HL-60/S4 treated with phorbol 12-myristate 13-acetate at 8.2 ng/mL for 4 days and 3 days (cell line): ENCODE measurements around the gene TDRKH.

Experiments
- in situ Hi-C: fragments of 300-500 bp; cut with MboI; formaldehyde crosslinking; loops from 2 replicates; pipeline ENCODE4 v1.15.0; 2022; ENCODE audit warnings: low sequenced_read_pairs

The TDRKH gene

GRCh38 chr1:151790071-151790939, at the start of gene TDRKH:
Gene TDRKH (minus strand): TSS chr1:151790500. CDS start chr1:151783022, 7,478 bp downstream.
- in situ Hi-C loops, result no loop called here

GRCh38 chr1:151839457-151840403, 49.4 kb upstream of the TDRKH start, which contains the start of gene C2CD4D:
Gene C2CD4D (minus strand): TSS chr1:151839820. CDS start chr1:151838989, 831 bp downstream.
- in situ Hi-C loops, result loop anchor here (25.0 kb wide), 1 partner anchor 302 kb away; the partner anchor contains the start of gene TUFT1

DNA sequence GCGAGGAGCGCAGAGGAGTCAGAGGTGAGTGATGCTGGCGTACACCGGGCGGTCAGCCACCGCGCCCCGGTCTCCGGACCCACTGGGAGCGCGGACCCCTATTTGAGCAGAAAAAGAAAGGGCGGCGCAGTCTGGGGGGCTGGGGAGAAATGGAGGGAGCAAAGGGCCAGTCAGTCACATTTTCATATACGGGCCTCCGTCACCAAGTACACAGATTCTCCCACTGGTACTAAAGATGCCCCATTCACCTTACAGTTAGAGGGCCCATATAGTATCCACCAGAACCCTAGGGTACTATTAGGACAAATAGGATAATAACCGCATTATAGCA, 48.7 kb upstream of the TDRKH start:
- in situ Hi-C loops, result loop anchor here (25.0 kb wide), 1 partner anchor 302 kb away; the partner anchor contains the start of gene TUFT1

DNA sequence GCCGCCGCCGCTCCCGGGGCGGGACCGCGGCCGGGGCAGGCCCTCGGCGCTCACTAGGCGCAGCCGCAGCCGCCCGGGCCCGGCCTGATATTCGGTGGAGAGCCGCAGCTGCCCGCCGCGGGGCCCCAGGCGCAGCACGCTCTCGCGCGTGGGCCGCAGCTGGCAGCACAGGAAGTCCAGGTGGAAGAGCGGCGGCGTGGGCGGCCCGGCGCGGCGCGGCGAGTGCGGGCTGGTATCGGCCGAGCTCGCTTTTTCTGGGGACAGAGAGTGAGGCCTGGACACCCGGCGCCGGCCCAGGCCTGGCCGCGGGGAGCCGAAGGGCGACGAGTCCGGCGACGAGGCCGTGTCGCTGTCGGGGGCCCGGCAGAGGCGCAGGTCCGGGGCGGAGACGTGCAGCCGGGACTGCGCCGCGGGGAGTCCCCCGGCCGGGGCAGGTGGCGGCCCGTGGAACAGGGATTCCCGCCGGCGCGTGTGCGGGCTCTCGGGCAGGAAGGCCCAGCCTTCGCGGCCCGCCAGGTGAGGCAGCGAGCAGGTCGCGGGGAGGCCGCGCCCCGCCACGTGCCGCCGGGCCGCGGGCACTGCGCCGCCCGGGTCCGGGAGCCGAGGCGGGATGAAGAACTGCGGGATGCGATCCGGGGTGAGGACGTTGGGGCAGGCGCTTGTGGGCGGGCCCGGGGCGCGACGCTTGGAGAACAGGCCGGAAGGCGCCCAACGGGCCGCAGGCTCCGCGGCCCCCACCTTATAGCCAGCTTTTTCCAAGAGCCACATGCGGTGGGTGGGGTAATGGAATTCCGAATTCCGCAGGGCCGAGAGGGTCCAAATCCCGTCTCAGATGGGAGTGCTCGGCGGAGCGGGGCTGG, 48.2 kb upstream of the TDRKH start:
- in situ Hi-C loops, result loop anchor here (25.0 kb wide), 1 partner anchor 301 kb away; the partner anchor contains the start of gene TUFT1

- in situ Hi-C loops, result loop anchor here (25.0 kb wide), 1 partner anchor 301 kb away; the partner anchor contains the start of gene TUFT1
Measured at GRCh38 chr1:151837884-151838221, 47.6 kb upstream of the TDRKH start.

DNA sequence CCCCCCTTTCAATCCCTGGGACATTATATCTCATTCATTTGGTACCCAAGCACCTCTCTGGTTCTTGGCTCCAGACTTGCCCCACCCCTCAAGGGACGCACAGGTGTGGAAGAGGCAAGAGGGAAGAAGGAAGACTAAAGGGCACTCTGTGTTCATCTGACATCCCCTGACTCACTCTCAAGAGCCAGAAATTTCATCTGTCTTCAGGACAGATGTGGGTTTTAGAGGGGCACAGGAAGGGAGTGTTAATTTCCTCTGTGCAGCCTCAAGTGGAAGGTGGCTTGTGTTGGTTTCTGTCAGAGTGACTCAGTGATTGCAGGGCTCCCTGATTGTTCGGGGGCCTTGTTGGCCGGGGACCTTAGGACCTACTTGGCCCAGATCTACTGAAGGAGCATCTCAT, 46.9 kb upstream of the TDRKH start:
- in situ Hi-C loops, result loop anchor here (25.0 kb wide), 1 partner anchor 300 kb away; the partner anchor contains the start of gene TUFT1

DNA sequence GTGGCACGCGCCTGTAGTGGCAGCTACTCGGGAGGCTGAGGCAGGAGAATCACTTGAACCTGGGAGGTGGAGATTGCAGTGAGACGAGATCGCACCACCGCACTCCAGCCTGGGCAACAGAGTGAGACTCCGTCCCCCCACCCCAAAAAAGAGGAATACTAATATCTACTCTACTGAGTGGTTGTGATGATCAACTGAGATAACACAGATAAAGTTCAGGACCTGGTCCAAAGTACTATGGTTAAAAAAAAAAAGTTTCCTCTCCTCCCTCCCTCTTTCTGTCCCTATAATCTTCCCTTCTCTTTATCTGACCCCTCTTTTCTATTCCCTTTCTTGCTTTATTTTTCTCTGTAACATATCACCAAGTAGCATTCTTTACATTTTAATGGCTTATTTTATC, 45.3 kb upstream of the TDRKH start:
- in situ Hi-C loops, result loop anchor here (25.0 kb wide), 1 partner anchor 298 kb away; the partner anchor contains the start of gene TUFT1

DNA sequence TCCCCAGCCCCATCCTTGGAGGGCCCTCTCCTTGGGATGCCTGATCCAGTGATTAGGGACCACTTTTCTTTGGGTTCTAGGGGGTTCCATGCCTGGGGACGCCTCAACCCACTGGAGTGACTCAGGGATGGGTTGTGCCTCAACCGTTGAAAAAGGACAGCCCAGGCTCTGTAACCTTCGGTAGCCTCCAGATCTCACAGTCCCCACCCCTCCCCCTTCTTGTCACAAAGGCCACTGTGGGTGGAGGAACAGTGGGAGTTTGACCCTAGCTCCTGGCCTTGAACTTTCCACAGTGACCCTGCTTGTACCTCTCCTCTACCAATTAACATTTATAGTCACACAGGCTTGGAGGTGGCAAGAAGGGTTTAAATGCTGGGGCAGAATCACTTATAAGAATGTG, 43.9 kb upstream of the TDRKH start:
- in situ Hi-C loops, result loop anchor here (25.0 kb wide), 1 partner anchor 297 kb away; the partner anchor contains the start of gene TUFT1

DNA sequence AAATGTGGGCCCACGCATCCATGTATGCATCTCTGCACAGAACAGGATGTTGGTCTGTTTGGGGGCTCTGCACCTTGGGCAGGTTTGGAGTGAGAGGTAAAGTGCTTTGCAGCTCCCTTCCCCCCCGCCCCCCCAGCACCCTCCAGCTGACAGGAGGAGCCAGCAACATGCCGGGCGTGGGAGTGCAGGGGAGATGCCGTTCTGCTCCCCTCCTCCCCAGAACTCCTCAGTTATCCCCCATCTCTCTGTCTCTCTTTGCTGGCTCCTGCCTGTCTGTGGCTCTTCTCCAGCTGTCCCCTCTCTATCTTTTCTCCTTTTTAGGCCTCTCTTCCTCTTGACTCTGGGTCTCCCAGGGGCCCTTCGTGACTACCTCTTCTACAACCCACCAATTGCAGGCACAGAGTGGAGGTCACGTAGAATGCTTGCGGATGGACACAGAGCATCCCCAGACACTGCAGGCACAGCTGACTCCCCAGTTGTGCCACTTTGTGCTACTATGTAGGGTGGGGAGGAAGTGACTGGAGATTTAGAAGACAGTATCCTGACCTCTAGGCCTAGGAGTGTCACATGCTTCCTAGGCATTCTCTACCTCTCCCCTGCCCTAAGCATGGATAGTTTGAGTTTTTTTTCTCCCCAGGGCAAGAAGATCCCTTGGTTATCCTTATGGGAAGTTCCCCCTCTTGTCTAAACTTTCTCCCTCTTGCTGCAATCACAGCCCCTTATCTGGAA, 43.0 kb upstream of the TDRKH start:
- in situ Hi-C loops, result loop anchor here (25.0 kb wide), 1 partner anchor 296 kb away; the partner anchor contains the start of gene TUFT1

DNA sequence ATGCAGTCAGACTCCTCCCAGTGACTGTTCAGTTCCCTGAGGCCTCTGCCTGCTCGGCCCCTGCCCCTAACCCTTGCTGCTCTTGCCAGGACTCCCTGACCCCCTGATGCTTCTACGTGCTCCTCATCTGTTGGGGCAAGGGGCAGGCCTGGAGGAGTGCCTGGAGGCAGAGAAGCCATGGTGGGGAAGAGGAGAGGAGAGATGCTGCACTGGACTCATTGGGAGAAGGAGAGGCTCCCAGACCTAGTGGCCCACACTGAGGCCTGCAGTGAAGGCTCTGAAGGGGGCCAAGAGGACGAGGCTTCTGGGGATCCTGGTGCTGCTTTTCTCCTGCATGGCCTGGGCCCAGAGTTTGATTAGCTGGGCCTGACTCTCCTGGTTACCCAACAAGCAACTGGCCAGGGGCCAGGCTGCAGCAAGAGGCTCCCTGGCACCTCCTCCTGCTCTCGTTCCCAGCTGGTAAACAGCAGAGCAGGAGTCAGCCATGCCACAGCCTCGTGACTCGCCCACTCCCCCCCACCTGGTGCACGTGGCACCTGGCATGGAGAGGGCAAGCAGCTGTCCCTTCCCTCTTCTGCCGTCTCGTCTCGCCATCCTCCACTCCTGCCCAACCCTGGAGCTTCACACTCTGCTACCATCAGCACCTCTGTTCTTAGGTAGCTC, 42.1 kb upstream of the TDRKH start:
- in situ Hi-C loops, result loop anchor here (25.0 kb wide), 1 partner anchor 295 kb away; the partner anchor contains the start of gene TUFT1

DNA sequence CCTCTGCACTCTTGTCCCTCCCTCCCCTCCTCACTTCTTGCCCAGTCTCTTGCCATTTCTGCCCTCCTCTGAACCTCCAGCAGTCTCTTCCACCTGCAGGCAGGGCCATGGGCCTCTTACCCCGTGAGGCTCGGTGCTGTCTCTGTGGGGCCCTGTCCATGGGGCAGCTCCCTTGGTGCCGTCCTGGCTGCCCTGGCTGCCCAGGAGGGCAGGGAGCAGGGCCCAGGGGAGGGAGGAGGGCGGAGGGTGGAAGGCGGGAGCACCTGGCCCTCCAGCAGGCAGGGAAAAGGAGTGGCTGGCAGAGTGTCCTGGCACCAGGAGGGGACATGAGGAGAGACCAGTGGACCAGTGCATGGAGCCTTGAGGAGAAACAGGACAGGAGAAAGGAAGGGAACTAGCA, 41.3 kb upstream of the TDRKH start, which contains the start of gene RORC:
Gene RORC (minus strand): TSS at position 198 of the 400 bp plus-strand sequence. CDS start 38 bp downstream, at position 160.
- in situ Hi-C loops, result loop anchor here (25.0 kb wide), 1 partner anchor 294 kb away; the partner anchor contains the start of gene TUFT1

GRCh38 chr1:151831256-151831591, 40.9 kb upstream of the TDRKH start:
- in situ Hi-C loops, result loop anchor here (25.0 kb wide), 1 partner anchor 294 kb away; the partner anchor contains the start of gene TUFT1

- in situ Hi-C loops, result loop anchor here (25.0 kb wide), 1 partner anchor 293 kb away; the partner anchor contains the start of gene TUFT1
Measured at GRCh38 chr1:151830055-151830454, 39.8 kb upstream of the TDRKH start.

GRCh38 chr1:151829352-151830046, 39.2 kb upstream of the TDRKH start:
- in situ Hi-C loops, result loop anchor here (25.0 kb wide), 1 partner anchor 292 kb away; the partner anchor contains the start of gene TUFT1

- in situ Hi-C loops, result loop anchor here (25.0 kb wide), 1 partner anchor 292 kb away; the partner anchor contains the start of gene TUFT1
Measured at GRCh38 chr1:151828921-151829320, 38.6 kb upstream of the TDRKH start.

DNA sequence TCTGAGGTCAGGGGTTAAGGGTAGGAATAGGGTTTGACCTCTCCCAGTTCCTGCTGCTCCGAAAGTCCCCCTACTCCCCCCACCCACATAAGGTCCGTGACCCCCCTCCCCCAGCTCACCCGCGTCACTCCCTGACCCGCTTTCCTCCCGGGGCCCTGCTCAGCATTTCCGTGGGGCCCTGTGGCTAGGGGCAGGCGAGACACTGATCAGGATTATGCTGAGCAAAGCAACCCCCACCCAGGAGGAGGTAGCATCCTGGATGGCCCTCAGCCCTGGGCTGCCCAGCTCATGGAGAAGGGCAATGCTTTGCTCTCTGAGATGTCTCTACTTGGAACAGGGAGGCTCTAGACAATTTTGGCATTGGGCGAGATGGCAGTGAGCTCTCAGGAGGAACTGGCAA, 37.6 kb upstream of the TDRKH start:
- in situ Hi-C loops, result loop anchor here (25.0 kb wide), 1 partner anchor 291 kb away; the partner anchor contains the start of gene TUFT1
